ENCODE results near the gene SCFD2. TPM values are rescaled to one million over a fixed set of nuclear protein-coding genes. Genes with fewer than 3 reads are reported as not detected.

SCFD2 gene
- total and polyA plus RNA-seq, 8 donors = 4.0 to 13.5 (median 8.9) TPM

DNA sequence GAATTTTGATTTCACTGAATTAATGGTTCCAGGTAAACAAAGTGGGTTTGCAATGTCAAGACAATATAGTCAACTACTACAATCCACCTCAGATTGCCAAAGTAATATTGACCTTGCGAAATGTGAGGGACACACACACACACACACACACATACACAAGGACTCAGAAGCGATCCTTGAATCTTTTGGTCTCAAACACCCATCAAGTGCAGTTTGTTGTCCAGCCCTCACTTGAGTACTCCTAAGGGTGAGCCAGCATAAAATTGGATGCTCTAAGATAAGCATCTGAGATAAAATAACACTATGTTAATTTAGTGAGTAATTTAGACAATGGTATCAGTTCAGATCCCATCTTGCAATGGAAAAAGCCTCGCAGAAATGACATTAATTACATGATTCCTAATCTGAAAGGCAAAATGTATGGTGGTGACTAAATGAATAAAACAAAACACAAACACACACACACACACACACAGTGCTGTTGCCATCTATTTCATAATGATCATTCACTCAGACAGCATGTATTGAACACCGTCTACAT lies 401.2 kb downstream of the SCFD2 start:
- Histone ChIP-seq H3K4me3 (no peak overlapping the region), H3K27me3 (no peaks in the 10 kb centered on the region), H3K27ac (no peak overlapping the region), H3K4me1 (peaks cover 0 to 15% (median 11%) of the 10 kb centered on the region in 3 donors), H3K36me3 (no peaks in the 10 kb centered on the region), H3K9me3 (no peaks in the 10 kb centered on the region)
- DNase-seq (no peak), ATAC-seq (no peak), FAIRE-seq (no peak)
- WGBS, 2 donors = 93 to 94% methylated on average over 4 of the region's 4 CpGs
- intact Hi-C loops (cut with DNase I) = no loop called here
- TF ChIP-seq, protein P1, sequence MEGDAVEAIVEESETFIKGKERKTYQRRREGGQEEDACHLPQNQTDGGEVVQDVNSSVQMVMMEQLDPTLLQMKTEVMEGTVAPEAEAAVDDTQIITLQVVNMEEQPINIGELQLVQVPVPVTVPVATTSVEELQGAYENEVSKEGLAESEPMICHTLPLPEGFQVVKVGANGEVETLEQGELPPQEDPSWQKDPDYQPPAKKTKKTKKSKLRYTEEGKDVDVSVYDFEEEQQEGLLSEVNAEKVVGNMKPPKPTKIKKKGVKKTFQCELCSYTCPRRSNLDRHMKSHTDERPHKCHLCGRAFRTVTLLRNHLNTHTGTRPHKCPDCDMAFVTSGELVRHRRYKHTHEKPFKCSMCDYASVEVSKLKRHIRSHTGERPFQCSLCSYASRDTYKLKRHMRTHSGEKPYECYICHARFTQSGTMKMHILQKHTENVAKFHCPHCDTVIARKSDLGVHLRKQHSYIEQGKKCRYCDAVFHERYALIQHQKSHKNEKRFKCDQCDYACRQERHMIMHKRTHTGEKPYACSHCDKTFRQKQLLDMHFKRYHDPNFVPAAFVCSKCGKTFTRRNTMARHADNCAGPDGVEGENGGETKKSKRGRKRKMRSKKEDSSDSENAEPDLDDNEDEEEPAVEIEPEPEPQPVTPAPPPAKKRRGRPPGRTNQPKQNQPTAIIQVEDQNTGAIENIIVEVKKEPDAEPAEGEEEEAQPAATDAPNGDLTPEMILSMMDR (IDR thresholded peaks at IDR 0.05) = no peak

DNA sequence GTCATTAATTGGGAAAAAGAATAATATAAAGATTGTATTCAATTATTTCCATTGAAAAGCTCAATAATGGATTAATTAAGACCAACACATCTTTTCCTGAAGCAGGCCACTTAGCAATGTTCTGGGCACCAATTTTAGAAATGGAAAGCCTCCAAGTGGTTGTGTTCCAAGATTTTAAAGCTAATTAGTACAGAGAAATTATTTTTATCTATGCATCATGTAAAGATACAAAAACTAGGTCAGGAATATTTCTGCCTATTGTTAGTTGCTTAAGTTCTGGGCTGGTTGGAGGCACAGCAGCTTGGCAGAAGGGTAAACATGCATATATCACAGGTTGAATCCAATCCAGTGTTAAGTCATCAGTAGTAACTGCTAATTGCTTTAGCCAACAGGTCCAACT lies 401.9 kb downstream of the SCFD2 start:
- Histone ChIP-seq H3K27me3 (no peaks in the 10 kb centered on the region), H3K4me1 (peaks cover 0 to 15% (median 11%) of the 10 kb centered on the region in 3 donors), H3K4me3 (no peak overlapping the region), H3K27ac (no peak overlapping the region), H3K9me3 (no peaks in the 10 kb centered on the region), H3K36me3 (no peaks in the 10 kb centered on the region)
- TF ChIP-seq, protein P1 (IDR thresholded peaks at IDR 0.05) = no peak
- DNase-seq = no peak
- no peak for FAIRE-seq
- intact Hi-C loops (cut with DNase I) = no loop called here
- no peak for ATAC-seq

DNA sequence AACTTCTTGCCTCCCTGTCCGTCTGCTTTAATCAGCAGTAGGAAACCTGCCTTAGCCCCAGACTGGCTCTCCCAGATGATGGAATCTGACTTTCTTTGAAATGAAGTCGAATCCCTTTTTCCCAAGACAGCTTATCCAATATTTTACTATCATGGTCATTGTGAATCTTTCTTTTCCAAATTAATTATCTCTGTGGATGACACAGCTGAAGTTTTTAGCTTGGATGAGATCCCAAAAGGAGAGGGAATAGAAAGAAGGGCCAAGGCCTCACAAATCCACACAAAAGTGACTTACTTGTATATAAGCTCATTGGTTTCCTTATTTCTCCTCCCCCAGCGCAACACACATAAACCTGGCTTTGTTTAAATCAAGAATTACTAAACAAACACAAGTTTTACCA lies 403.1 kb downstream of the SCFD2 start:
- H3K4me1 ChIP-seq = peaks cover 0 to 15% (median 11%) of the 10 kb centered on the region in 3 donors
- ATAC-seq = no peak
- intact Hi-C loops (cut with DNase I) = no loop called here
- WGBS, 2 donors = 87% methylated on average over 3 of the region's 3 CpGs
- H3K4me3 ChIP-seq = no peak overlapping the region
- DNase-seq = no peak
- no peaks in the 10 kb centered on the region for H3K27me3 ChIP-seq
- no peak overlapping the region for H3K27ac ChIP-seq
- H3K36me3 ChIP-seq = no peaks in the 10 kb centered on the region
- TF ChIP-seq, protein P1 (IDR thresholded peaks at IDR 0.05) = no peak
- FAIRE-seq = no peak
- H3K9me3 ChIP-seq = no peaks in the 10 kb centered on the region

DNA sequence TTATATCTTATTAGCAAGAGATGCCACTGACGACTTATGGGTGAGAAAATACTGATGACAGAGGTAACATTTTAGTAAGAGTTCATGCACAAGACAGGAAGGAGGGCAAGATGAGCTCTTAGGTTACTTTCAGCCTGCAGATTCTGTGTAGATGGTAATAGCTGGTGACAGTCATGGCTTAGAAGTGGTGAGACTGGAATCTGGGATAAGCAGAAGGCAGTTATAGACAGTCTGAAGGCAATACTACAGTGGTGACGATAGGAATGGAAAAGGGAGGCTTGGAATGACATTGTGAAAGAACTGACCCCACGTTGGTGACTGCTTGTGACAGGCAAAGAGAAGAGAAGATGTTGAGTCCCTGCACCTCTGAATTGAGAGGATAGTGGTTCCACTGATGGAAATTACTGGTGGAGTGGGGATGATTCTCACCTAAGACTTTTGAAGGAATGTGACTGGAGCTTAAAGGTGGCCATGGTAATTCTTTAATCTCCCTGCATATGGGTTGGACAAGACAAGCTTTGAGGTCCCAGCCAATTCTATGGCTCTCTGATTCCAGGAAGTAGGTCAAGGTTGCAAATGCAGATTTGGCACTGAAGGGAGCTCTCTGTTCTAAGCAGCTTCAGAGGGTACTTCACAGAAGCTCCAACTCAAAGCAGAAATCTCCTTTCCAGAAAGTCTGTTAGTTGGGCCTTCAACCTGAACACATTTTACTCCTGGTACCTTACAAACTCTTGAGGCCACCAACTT lies 404.0 kb downstream of the SCFD2 start:
- 73 to 76% methylated on average over 3 of the region's 3 CpGs for WGBS, 2 donors
- peaks cover 0 to 19% (median 11%) of the 10 kb centered on the region in 3 donors for H3K4me1 ChIP-seq
- no peaks in the 10 kb centered on the region for H3K27me3 ChIP-seq
- H3K9me3 ChIP-seq = no peaks in the 10 kb centered on the region
- TF ChIP-seq, protein P1 (IDR thresholded peaks at IDR 0.05) = no peak
- H3K27ac ChIP-seq = no peak overlapping the region
- intact Hi-C loops (cut with DNase I) = no loop called here
- H3K4me3 ChIP-seq = no peak overlapping the region
- ATAC-seq (peak; percentile 68 to 87 (median 81)), DNase-seq (peak in 3 of 6 donors; percentile 25 to 31 (median 30)), FAIRE-seq (no peak)
- no peaks in the 10 kb centered on the region for H3K36me3 ChIP-seq

DNA sequence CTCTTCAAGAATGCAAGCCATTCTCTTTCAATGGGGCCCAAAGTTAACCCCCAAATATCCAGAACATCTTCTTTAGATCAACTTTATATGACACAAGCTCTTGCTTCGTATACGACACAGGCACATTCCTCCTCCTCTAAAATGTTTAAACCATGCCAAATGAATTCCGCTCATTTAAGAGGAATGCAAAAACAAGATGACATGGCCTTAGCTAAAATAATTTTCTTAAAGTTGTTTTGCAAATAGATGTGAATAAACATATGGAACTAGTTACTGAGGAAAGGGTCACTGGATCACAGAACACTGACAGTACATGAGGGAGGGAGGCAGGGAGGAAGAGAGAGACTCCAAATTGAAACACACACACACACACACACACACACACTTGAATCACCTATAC lies 406.3 kb downstream of the SCFD2 start:
- H3K4me1 ChIP-seq = peaks cover 0 to 23% (median 11%) of the 10 kb centered on the region in 3 donors
- H3K27ac ChIP-seq = no peak overlapping the region
- TF ChIP-seq, protein P1 (IDR thresholded peaks at IDR 0.05) = no peak
- FAIRE-seq (no peak), DNase-seq (no peak), ATAC-seq (no peak)
- H3K9me3 ChIP-seq = no peaks in the 10 kb centered on the region
- no peaks in the 10 kb centered on the region for H3K36me3 ChIP-seq
- intact Hi-C loops (cut with DNase I) = no loop called here
- H3K4me3 ChIP-seq = no peak overlapping the region
- WGBS, 2 donors = 94 to 96% methylated on average over 3 of the region's 3 CpGs
- no peaks in the 10 kb centered on the region for H3K27me3 ChIP-seq
